ENCODE data around the gene EAF1.
"Not testable (repeated sequence)": the region's sequence is repeated elsewhere in the genome, so short reads cannot be mapped to it uniquely, and the experiment has no call there.

Gene EAF1

GRCh38 chr3:15427182-15427880 lies at the start of gene EAF1, which contains the start of gene METTL6:
Gene EAF1, plus strand, starts transcription at chr3:15427598. Its CDS starts 182 bp downstream, at chr3:15427780.
Gene METTL6, minus strand, starts transcription at chr3:15427544. Its CDS starts 1,033 bp downstream, at chr3:15426511.
- peak; percentile 83 for DNase-seq (ENCODE audit: low spot score)

DNA sequence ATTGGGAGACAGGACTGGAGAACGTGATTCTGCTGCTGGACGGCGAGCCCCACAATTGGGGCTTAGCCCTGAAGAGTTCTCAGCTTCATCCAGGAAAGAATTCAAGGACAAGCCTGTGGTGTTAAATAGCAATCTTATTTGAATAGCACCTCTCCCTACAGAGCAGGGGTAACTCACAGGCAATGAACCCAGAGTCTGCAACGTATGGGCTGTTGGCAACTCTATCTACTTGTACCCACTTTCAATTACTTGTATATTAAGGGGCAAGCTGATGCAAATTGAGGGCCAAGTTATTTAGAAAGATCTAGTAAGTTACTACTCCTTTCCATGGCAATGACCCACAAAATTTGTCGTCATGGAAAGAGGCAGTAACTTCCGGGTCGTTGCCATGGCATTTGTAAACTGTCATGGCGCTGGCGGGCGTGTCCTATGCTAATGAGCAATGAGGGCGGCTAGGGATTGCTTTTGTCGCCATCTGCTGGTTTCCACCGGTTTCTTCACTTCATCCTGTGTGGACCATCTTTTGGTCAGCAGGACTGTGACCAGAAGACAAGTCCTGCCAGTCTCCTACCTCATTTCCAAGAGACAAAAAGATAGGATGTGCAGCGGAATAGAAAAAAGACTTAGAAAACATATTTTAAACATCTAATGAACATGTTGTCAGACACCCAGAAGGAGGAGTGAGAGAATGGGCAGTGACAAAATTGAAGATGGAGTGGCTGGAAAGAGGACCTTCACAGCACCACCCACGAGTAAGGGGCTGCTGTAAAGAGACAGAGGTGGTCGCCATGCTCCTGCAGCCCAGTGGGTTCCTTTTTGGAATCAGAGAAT lies 49.2 kb upstream of the EAF1 start:
- DNase-seq (ENCODE audit: low spot score) = peak; percentile 96

DNA sequence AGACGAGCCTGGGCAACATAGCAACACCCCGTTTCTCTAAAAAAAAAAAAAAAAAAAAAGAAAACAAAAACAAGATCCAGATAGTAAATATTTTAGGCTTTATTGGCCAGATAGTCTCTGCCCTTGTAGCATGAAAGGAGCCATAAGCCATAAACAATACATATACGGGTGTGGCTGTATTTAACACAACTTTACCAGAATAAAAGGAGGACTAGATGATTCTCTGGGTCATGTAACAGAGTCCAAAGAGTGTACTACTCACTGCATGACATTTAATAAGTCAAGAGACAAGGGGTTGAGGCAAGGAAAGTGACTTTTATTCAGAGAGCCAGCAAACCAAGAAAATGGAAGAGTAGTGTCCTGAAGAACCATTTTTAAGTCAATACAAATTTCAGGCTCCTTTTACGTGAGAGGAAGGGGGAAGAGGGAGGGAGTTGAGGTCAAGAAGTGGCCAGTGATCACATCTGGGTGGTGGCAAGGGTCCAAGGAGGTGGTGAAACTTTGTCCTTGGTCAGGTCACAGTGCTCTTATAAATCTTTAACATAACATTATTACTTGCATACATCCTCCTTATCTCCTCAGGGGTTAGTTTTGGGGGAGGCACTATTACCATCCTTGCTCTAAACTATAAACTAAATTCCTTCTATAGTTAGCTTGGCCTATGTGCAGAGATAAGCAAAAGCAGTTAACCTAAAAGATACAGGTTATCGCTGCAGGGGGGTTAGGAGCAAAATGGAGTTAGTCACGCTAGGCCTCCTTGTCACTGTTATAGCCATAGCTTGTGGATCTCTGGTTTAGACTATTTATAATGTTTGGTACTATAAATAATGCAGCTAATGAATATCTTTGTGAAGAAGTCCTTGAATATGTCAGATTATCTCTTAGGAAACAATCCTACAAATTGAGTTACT lies 46.2 kb upstream of the EAF1 start:
- no peak for DNase-seq (ENCODE audit: low spot score)

- DNase-seq (ENCODE audit: low spot score) = no peak
Observed at GRCh38 chr3:15382405-15382923, 44.9 kb upstream of the EAF1 start.

- DNase-seq (ENCODE audit: low spot score) = no peak
Observed at GRCh38 chr3:15384510-15385237, 42.7 kb upstream of the EAF1 start.

- not testable (repeated sequence) for DNase-seq (ENCODE audit: low spot score)
Observed at GRCh38 chr3:15385238-15385695, 42.1 kb upstream of the EAF1 start.

DNA sequence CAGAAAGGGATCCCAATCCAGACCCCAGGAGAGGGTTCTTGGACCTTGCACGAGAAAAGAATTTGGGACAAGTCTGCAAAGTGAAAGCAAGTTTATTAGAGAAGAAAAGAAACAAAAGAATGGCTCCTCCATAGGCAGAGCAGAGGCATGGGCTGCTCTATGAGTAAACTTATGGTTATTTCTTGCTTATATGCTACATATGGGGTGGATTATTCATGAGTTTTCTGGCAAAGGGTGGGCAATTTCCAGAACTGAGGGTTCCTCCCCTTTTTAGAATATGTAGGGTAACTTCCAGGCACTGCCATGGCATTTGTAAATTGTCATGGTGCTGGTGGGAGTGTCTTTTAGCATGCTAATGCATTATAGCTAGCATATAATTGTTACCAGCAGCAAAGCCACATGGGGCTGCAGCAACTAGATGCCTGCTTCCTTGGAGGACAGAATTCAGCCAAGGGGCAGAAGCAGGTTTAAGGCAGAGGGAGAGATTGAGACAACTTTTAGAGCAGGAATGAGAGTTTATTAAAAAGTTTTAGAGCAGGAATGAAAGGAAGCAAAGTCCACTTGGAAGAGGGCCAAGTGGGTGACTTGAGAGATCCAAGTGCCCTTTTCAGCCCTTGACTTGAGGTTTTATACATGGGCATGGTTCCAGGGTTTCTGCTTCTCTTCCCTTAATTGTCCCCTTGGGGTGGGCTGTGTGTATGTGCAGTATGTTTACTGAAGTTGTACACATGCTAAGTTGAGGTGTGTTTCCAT lies 41.3 kb upstream of the EAF1 start:
- DNase-seq (ENCODE audit: low spot score) = no peak

DNA sequence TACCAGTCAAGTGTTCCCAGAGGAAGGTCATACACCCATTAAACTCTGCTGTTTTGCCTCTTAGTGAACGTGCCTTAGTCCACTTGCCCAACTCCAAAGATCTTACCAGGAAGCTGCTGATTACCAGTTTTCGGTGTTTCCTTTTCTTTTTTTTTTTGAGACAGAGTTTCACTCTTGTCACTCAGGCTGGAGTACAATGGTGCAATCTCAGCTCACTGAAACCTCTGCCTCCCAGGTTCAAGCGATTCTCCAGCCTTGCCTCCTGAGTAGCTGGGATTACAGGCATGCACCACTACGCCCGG lies 40.8 kb upstream of the EAF1 start:
- DNase-seq (ENCODE audit: low spot score) = not testable (repeated sequence)

GRCh38 chr3:15387171-15387581 lies 40.2 kb upstream of the EAF1 start:
- DNase-seq (ENCODE audit: low spot score) = no peak

DNA sequence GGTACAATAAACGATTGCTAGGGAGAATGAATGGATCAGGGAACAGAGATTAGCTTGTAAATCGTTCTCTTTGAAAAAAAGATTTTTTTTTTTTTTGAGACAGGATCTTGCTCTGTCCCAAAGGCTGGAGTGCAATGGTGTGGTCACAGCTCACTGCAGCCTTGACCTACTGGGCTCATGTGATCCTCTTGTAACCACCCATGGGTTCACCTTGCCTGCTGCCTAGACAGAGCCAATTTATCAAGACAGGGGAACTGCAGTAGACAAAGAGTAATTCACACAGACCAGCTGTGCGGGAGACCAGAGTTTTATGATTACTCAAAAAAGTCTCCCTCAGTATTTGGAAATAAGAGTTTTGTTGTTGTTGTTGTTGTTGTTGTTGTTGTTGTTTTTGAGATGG lies 39.7 kb upstream of the EAF1 start:
- DNase-seq (ENCODE audit: low spot score) = no peak

DNA sequence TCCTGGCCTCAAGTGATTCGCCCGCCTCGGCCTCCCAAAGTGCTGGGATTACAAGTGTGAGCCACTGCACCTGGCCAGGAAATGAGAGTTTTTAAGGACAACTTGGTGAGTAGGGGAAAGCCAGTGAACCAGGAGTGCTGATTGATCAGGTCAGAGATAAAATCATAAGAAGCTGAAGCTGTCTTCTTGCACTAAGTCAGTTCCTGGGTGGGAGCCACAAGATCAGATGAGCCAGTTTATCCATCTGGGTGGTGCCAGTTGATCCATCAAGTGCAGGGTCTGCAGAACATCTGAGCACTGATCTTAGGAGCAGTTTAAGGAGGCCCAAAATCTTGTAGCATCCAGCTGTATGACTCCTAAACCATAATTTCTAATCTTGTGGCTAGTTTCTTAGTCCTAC lies 39.1 kb upstream of the EAF1 start:
- not testable (repeated sequence) for DNase-seq (ENCODE audit: low spot score)

DNA sequence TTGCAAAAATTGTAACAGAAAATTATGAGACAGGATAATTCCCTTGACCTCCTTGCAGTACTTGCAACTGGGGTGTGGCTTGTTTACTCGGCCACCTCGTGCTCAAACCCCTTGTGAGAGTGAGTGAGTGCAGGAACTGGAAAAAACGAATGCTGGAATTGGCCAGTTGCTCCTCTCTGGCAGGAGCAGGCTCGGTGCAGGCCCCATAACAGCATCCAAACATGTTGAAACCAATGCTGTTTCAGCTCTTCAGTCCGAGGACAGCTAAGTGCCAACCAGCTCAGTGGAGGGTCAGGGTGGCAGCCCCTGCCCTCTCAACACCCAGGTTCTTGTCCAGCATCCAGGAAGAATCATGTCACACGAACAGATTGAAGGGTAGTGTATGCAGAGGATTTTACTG lies 36.9 kb upstream of the EAF1 start:
- DNase-seq (ENCODE audit: low spot score) = no peak

GRCh38 chr3:15391007-15391406 lies 36.4 kb upstream of the EAF1 start:
- DNase-seq (ENCODE audit: low spot score) = no peak

DNA sequence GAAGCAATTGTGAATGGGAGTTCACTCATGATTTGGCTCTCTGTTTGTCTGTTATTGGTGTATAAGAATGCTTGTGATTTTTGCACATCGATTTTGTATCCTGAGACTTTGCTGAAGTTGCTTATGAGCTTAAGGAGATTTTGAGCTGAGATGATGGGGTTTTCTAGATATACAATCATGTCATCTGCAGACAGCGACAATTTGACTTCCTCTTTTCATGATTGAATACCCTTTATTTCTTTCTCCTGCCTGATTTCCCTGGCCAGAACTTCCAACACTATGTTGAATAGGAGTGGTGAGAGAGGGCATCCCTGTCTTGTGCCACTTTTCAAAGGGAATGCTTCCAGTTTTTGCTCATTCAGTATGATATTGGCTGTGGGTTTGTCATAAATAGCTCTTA lies 34.1 kb upstream of the EAF1 start:
- not testable (repeated sequence) for DNase-seq (ENCODE audit: low spot score)

DNA sequence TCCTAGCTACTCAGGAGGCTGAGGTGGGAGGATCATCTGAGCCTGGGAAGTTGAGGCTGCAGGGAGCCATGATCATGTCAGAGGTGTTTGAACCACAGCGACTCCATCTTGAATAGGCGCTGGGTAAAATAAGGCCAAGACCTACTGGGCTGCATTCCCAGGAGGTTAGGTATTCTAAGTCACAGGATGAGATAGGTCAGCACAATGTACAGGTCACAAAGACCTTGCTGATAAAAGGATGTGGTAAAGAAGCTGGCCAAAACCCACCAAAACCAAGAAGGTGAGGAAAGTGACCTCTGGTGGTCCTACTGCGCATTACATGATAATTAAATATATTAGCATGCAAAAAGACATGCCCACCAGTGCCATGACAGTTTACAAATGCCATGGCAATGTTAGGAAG lies 28.7 kb upstream of the EAF1 start:
- DNase-seq (ENCODE audit: low spot score) = peak; percentile 24

DNA sequence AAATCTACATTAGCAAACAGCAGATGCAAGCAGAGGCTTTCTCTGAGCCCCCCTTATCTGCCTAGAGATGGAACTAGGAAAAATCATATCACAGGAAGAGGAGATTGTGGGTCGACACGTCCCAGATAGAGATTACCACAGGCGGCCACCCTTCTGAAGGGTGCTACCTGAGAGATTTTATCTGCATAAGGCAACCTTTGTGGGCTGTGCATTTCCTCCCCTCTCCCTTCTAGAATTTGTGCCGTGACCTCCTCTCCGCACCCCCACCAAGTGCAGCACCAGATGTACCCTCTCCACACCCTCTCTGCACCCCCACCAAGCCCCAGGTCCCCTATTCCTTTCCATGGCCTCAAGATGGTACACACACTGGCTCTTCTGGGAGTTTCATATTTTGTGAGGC lies 27.4 kb upstream of the EAF1 start:
- no peak for DNase-seq (ENCODE audit: low spot score)

GRCh38 chr3:15401936-15402335 lies 25.5 kb upstream of the EAF1 start:
- DNase-seq (ENCODE audit: low spot score) = no peak

GRCh38 chr3:15403495-15403894 lies 23.9 kb upstream of the EAF1 start:
- DNase-seq (ENCODE audit: low spot score) = no peak

- DNase-seq (ENCODE audit: low spot score) = no peak
Observed at GRCh38 chr3:15403965-15404364, 23.4 kb upstream of the EAF1 start.

- DNase-seq (ENCODE audit: low spot score) = no peak
Observed at GRCh38 chr3:15404767-15405166, 22.6 kb upstream of the EAF1 start.
